22Rv1 (cell line): ENCODE measurements around the gene CA7.

Source experiments
- CTCF ChIP-seq: fragments of 450-650 bp; IDR thresholded peaks from 2 replicates; pipeline ENCODE4 v1.5.1; 2017; ENCODE audit warnings: mild to moderate bottlenecking
- ZFX ChIP-seq: fragments of 450-650 bp; IDR thresholded peaks from 2 replicates; pipeline ENCODE4 v1.6.1; 2017; ENCODE audit warnings: antibody characterized with exemption, borderline replicate concordance

- TF ChIP-seq CTCF = no peak
- no peak for TF ChIP-seq ZFX
Measured at GRCh38 chr16:66895689-66895979, 51.4 kb downstream of the CA7 start.
